Peyer's patch (tissue), 4 donors: ENCODE results near the gene AKTIP.

Experiments
- POLR2A ChIP-seq, 2 donors: fragments of 450-650 bp; IDR thresholded peaks; one replicate each; pipeline ENCODE4 v1.5.1; 2017; ENCODE audit warnings: antibody characterized with exemption in 2 of 2, mild to moderate bottlenecking in 2 of 2, moderate library complexity in 2 of 2
- TF ChIP-seq, protein P1 (sequence below), 6 experiments: fragments of 450-650 bp in 4 of 6; fragments of 200-600 bp in 2 of 6; sonication (generic) in 1 of 6; IDR thresholded peaks; one replicate each; pipeline ENCODE4 v1.5.1; 2017 to 2019; ENCODE audit warnings: antibody characterized with exemption in 6 of 6, mild to moderate bottlenecking in 3 of 6, moderate library complexity in 1 of 6

DNA sequence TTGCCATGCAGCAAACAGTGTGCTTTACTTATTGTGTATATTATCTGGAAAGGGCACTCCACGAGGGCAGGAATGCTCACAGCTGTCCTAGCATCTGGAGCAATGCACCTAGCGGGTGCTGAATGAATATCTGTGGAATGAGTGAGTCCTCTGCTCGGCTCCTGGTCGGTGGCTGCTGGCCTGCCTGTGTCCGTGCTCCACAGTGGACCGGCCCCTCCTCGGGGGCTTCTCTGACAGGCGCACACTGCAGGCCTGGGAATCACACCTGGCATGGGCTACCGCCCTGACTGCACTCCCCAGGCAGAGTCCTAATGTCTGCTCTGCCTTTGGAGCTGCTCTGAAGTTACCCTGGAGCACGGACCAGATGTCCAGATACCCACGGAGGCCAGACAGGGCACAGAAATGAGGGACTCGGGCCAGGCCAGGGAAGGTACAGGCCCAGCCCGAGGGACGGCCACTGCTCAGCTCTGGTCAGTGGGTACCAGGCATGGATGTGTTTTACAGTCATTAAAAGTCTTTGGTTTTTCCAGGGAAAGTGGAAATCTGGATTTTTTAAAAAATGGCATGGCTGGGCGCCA is 21.1 kb upstream of the AKTIP start:
- TF ChIP-seq, protein P1, sequence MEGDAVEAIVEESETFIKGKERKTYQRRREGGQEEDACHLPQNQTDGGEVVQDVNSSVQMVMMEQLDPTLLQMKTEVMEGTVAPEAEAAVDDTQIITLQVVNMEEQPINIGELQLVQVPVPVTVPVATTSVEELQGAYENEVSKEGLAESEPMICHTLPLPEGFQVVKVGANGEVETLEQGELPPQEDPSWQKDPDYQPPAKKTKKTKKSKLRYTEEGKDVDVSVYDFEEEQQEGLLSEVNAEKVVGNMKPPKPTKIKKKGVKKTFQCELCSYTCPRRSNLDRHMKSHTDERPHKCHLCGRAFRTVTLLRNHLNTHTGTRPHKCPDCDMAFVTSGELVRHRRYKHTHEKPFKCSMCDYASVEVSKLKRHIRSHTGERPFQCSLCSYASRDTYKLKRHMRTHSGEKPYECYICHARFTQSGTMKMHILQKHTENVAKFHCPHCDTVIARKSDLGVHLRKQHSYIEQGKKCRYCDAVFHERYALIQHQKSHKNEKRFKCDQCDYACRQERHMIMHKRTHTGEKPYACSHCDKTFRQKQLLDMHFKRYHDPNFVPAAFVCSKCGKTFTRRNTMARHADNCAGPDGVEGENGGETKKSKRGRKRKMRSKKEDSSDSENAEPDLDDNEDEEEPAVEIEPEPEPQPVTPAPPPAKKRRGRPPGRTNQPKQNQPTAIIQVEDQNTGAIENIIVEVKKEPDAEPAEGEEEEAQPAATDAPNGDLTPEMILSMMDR (IDR thresholded peaks at IDR 0.05), result no peak
- TF ChIP-seq POLR2A (IDR thresholded peaks at IDR 0.05), result no peak
